Activated CD4-positive, alpha-beta T cell treated with anti-CD3 and anti-CD28 coated beads for 4 hours (primary cell): ENCODE measurements around the gene JUN.
"Not testable (repeated sequence)": the region's sequence is repeated elsewhere in the genome, so short reads cannot be mapped to it uniquely, and the experiment has no call there.

Source experiments
- DNase-seq, 2 donors: peaks; one replicate each; pipeline ENCODE4 v3.0.0-alpha.2; 2020

Gene JUN

DNA sequence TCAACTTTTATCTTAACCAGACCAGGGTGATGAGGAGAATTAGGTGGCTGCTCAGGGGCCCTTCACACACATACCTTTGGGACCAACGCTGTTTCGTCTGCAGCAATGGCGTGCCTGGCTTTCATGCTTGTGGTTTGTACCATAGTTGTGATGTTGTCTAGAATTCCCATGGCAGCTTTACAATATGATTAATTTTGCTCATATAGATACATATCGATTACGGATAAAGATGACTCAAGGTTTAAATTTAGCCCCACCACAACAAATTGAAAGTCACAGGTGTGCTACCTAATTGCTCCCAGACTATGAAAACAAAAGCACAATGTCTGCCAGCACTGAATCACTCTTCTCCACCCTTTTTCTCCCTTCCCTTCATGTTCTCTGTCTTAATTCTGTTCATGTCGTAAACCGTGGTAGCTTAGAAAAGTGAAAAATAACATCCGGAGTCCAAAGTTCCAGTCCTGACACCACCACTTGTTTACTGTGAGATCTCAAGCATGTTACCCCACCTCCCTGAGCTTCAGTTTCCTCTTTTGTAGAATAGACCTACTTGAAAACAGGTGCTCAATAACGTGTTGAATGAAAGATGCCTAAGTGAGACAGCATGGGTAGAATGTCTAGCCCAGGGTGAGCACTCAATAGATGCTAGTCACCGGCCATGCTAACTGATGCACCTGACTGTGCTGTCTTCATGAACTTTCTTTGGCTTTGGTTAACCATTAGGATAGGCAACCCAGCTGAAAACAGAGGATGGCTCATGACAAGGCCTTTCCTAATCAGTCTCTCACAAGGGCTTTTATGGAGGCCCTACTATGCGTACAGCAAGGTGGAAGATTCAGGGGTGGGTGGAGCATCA lies 22.1 kb upstream of the JUN start:
- DNase-seq, result no peak

DNA sequence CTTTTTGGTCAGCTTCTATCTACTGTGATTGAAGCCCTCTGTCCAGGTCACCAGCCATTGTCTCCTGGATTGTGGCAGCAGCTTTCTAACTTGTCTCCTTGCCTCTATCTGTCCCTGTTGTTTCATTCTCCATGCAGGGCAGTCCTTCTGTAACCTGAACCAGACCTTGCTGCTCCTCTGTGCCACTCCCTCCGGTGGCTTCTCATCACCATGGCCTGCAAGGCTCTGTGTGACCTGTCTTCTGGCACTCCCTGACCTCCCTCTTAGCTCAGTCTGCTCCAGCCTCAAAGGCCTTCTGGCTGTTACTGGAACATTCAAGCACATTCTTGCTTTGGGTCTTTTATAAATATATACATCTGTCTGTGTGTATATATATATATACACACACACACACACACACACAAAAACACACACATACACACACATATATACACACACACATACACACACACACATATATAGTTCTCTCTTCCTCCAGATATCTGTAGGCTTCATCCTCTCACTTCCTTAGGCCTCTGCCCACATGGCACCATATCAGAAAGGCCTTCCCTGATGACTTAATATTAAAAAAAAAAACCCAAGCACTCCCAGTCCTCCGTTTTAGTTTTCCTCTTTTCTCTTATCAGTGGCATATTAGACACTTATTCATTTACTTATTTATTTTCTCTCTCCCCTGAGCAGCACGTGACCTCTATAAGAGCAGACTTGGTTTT lies 21.2 kb upstream of the JUN start:
- no peak for DNase-seq

DNA sequence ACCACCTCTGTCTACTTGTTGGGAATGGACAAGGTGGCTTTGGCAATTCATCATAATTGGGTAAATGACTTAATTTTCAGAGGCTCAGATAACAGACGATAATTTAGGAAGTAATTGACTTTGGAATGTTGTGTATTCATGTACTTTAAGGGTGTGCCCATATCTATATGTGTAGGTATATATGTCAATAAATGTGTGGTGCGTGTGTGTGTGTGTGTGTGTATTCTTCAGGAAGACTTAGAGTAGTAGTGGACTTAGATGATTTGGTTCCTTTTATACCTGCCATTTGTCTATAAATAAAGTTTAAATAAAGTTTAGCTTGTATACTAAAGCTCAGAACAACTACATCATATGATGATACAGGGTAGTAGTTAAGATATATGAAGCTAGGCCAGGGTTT lies 20.0 kb upstream of the JUN start:
- DNase-seq, result no peak

DNA sequence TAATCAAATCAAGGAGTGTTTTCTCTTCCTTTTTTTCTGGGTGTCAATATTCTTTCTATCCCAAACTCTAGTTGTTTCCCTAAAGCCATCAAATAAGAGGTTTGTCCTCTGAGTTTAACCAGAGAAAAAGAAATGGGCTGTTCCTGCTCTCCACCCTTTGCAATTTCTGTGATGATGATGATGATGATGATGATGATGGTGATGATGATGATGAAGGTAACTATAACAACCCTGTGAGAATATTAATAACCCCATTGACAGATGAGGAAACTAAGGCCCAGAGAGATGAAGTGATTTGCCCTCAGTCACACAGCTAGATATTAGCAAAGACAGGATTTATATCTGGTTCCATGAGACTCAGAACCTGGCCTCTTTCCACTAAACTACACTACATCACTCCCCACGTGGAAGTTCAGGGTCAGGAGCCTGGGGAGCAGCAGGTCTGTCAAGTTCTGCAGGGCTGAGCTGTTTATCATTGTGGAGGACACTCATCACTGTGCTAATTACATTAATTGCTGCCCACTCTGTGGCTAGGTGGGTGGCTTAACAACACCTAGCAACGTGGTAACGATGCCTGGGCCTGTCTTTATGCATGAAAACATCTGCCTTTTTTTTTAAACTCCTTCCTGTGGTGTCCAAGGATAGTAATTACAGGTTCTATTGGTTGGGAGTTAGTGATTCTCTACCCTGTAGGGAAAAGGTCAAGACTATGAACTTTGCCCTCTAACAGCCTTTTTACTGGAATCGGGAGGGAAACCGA lies 19.0 kb upstream of the JUN start:
- no peak for DNase-seq

DNA sequence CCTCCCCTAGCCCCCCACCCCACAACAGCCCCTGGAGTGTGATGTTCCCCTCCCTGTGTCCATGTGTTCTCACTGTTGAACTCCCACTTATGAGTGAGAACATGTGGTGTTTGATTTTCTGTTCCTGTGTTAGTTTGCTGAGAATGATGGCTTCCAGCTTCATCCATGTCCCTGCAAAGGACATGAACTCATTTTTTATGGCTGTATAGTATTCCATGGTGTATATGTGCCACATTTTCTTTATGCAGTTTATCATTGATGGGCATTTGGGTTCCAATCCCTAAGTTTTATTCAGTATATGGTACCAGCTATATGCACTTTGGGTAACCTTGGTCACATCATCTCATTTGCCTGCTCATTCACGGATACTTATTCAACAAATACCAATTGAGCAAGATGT lies 17.4 kb upstream of the JUN start:
- not testable (repeated sequence) for DNase-seq

DNA sequence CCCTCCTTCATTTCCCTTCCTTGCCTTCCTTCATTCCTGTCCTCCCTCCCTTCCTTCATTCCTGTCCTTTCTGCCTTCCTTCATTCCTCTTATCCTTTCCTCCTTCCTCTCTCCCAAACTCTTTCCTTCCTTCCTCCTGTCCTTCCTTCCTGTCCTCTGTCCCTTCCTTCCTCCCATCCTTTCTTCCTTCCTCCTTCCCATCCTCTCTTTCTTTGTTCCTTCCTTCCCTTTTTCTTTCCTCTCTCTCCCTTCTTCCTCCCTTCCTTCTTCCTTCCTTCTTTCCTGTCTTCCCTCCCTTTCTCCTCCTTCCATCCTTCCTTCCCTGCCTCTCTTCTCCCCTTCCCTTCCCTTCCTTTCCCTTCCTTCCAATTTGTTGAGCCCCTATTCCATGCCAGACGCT lies 15.8 kb upstream of the JUN start:
- no peak for DNase-seq

DNA sequence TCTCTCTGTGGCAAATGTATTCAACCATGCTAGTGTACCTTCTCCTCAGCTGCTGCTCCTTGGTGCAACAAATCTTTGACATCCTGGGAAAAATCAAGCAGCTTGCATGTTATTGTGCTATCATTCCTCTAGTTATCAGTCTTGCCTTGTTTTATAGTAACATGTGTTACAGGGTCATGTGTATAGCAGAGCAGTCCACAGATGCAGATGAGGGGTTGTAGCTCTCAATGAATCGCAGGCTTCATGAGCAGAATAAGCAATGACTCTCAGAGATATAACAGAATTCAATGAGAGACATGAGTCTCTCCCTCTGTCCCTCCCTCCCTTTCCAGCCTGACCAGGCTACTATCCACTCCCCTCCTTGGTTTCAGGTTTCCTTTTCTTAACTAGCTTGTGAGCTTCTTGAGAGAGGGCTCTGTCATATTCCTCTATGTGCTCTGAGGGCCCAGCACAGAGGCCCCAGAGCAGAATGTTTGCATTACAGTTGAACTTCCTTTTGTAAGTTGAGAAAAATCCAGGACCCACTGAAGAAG lies 15.1 kb upstream of the JUN start:
- no peak for DNase-seq

DNA sequence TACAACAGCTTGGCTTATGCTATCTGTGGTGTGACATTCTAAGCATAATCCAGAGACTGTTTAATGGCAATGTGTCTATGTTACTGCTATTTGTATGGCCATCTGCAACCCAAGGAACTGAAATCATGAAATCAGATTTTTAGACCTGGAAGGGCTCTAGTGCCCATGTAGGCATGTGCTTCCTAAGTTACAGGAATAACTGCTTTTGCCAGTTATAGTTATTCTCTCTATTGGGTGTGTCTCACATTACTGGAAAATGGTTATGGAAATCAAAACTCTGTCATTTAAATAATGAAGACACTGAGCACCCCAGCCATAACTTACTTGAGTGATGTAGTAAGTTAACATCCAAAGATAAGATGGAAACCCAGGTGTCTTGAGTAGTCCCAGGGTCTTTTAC lies 12.6 kb upstream of the JUN start:
- DNase-seq, result no peak

DNA sequence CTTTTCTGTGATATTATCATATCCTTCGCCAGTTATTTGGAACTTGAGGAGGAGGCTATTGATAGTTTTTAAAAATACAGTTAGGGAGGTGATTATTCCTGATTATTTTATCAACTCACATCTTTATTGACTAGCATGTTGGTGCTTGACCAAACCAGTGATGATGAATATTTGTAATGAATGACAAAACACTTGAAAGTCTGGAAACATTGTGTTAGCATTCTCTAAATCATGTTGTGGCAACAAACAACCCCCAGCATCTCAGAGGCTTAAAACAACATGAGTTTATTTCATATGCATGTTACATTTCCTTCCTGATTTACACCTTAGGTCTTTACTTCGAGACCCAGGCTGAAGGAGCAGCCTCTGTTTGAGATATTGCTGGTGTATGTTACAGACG lies 10.7 kb upstream of the JUN start:
- no peak for DNase-seq

DNA sequence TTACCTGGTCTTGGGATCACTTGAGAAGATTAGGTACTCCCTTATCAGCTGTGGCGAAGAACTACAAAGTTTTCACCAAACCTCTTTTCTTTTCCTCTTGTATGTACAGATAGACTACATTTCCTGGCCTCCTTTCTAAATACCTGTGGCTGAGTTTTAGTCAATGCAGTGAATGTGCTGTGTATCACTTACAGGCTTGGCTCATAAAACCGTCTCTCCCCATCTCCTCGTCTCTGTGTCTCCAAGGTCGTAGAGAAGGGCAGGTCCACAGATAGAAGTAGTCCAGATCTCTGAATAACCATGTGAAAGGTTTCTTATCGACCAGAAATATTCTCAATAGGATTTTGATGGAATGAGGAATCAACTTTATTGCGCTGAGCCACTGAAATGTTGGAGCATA lies 9.0 kb upstream of the JUN start:
- DNase-seq, result no peak

DNA sequence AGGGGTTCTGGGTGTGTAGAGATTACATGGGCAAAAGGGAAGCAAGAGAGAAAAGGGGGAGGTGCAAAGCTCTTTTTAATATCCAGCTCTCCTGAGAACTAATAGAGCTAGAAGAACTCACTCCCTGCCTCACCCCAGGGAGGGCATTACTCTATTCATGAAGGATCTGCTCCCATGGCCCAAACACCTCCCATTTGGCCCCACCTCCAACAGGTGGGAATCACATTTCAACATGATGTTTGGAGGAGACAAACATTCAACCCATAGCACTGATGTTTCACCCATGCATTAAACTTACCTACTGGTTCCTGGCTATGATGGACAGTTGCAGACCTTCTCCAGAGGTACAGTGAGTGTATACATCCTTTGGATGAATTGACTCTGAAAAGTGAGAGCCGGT lies 7.3 kb upstream of the JUN start:
- DNase-seq, result no peak

DNA sequence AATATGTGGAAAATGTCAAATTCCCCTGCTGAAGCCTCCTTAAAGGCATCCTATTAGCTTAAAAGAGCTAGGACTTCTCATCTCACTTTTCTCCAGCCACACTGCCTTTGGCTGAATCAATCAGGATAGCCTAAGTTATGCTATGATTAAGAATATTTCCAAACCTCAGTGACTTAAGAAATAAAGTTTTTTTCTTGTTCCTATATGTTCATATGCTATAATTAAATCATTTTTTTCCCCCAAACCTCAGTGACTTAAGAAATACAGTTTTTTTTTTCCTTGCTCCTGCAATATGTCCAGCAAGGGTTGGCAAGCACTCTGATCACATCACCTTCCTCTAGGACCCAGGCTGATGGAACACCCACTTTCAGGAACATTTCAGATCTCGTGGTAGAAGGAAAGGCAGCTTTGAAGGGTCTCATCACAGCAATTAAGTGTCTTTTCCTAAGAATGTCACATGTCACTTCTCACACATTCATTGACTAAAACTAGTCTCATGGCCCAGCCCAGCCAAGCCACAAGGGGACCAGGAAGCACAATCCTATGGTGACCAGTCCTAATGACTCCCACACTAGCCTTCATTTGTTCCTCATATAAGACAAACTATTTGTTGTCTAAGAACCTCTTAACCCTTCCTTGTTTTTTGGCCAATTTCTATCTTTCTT lies 6.3 kb upstream of the JUN start:
- no peak for DNase-seq

DNA sequence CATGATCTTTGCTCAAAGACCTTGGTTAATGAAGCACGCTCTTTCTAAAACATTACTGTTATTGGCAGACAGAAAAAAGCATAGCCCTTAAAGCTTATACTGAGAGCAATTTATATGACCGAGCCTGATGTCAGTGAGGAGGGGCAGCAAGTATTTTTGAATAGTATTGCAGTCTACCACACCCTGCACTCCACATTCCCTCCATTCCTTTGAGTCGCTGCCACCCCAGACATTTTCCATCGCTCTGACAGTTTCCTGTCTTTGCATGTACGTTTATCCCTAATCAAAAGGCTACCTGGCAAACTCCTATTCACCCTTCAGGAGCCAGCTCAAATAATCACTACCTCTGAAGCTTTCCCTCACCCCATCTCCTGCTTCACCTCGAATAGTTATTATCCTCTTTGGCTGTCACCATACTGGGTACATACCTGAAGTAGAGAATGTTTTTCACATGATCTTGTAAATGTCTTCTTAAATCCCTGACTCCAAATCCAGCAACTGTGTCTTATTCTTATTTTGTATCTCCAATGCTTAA lies 5.5 kb upstream of the JUN start:
- no peak for DNase-seq

DNA sequence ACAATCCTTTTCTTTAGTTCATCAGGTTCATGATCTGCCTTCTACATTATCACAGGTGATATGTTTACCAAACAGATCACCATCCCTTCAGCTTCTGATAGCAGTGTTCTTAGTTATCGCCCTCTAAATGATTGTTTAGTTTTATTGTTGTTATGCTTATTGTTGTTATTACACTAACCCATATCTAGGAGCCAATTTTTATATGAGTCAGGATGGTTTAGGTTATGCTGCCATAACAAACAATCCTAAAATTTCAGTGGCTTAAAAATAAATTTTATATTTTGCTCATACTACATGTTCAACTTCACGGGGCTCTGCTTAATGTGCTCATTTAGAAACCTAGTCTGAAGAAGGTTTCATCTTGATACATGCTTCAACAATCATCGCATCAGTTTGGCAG lies 4.4 kb upstream of the JUN start:
- DNase-seq, result no peak

DNA sequence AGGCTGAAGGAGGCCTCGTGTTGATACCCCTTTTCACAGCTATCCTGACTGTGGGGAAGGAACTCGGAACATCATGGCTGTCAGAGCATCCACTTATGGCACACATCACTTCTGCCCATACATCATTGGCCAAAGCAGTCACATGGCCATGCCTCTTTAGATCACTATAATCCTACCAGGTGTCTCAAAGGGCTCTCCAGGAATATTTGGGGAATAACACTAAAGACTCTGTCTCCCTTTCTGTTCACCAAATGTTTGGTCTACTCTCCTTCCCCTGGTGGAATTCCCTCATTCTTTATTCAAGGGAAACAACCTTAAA lies 3.0 kb upstream of the JUN start:
- no peak for DNase-seq

DNA sequence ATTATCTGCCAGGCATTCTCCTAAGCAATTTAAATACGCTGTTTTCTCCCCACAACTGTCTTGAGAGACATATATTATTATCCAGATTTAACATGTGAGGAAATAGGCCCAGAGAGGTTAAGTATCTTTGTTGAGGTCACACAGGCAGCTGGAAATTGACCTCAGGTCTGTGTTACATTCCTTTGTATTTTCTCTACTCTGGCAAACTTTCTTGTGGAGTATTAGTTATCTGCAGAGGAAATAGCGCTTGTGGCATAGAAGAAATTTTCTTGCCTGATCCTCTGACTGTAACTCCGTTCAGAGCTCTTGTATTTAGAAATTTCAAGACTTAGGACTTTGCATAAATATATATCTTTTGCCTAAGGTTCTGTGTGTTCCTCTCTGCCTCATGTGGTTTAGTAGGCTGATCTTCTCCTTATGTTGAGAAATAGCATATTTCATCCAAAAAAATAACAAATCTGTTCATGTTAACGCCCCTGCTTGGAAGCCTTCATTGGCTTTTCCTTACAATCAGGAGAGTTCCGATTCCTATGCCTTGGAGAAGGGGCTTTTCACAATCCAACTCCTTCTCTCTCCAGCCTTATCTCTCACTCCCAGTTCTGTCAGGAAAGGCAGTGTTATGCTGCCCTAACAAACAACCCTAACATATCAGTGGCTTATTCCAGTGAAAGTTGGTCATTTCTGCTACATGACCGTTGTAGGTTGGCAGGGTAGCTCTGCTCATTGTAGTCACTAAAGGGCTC lies 2.5 kb upstream of the JUN start:
- no peak for DNase-seq

DNA sequence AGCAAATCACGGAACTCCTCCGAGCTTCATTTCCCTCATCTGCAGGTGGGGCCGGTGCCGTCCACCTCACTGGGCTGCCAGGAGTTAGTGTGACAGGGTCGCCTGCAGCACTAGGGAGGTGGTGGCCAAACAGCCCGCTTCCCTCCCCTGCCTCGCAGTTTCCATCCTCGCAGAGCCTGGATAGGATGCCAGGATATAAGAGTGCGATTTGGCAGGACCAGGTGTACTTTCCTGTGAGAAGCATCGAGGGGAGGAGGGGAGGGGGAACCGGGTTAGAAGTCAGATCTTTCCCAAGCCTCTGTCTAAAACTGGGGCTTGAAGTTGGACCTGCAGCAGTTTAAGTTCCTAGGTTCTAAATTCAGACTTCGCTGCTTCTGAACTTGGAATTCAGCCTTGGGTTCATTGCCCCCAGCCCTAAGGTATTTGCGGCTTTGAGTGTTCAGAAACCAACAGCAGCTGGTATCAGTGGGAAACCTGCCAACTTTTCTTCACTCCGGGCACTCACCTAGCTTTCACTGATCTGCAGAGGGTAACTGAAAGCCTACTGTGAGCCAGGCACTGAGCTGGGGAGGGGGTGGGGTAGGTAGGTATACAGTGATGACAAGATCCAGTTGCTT lies 1.7 kb upstream of the JUN start:
- peak in 1 of 2 donors; percentile 34 for DNase-seq

DNA sequence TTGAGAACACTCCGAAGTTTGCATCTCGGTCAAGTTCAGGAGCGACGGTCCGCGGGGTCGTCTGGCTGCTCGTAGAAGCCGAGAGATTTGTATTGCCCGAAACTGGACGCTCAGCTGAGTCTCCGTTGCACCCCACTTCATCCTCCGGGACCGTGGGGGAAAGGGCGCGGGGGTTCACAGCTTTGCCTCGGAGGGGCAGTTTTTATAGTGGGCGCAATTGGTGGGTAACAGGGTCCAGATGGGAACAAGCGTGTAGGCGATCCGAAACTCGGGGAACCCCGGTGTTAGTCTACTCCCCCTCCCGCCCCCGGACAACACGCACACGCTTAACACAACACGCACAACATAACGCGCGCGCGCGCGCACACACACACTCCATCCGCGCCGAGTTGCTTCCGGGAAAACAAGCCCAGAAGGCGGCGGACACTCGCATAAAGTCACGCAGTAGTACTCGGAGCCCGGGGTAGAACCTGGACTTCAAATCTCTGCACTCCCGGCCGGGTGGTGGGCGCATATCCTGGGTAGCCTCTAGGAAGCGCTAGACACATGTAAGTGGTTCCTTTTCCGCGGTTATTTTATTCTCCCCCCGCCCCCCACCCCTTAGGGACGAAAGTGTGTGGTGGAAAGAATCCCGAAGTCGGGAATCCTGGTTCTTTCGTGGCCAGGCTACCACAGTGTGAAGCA lies 1.1 kb upstream of the JUN start:
- DNase-seq, result peak; percentile 80 to 87

DNA sequence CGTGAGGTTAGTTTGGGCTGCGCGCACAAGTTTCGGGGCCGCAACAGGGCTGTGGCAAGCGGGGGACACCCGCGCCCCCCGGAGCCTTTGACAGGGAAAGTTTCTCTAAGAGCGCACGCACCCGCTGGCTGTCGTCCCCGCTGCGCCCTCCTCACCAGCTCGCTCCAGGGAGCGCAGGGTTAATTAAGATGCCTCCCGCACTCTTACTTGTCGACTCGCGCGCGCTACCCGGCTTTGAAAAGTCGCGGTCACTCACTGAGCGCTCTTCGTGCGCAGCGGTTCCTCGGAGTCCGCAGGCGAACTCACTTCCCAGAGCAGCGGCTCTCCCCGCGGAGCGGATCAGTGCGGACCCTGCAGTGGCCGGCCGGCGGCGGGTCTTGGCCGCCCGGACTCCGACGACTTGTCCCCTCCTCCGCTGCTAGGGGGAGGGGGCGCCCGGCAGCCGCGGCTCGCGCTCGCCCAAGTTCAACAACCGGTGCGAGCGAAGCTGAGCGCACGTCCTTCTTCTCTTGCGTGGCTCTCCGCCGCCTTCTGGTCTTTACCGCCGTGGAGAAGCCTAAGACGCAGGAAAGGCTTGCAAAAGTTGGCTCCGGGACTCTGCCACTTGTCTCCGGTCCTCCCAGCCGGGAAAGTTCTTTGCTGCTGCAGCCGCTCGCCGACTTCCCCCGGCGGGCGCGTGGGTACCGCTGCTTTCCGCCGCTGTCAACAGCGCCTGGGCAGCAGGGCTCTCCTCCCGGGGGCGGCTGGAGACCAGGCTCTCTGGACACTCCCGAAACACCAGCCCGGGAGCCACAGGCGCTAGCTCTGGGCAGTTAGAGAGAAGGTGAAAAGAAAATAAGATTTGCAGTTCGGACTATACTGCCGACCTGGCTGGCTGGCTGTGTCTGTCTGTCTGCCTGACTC lies 506 bp downstream of the JUN start:
- DNase-seq, result peak; percentile 31 to 37
